Progenitor cell of endocrine pancreas (in vitro differentiated cells): ENCODE data around the gene GRN. TPM values are rescaled to one million over a fixed set of nuclear protein-coding genes. Genes with fewer than 3 reads are reported as not detected.

Source experiments
- DNase-seq: peaks from one replicate; pipeline ENCODE4 v3.0.0; 2021; ENCODE audit warnings: low spot score; ENCODE audit not compliant: unreplicated experiment
- H3K27ac Mint-ChIP-seq: 2 replicates; pipeline ENCODE4 v1.8.0; 2021; ENCODE audit warnings: mild to moderate bottlenecking, moderate library complexity, mixed read lengths
- H3K27me3 Mint-ChIP-seq: 2 replicates; pipeline ENCODE4 v1.8.0; 2021; ENCODE audit warnings: mixed read lengths
- H3K36me3 Mint-ChIP-seq: 2 replicates; pipeline ENCODE4 v1.8.0; 2022; ENCODE audit warnings: mixed read lengths; ENCODE audit not compliant: insufficient read depth
- H3K4me1 Mint-ChIP-seq: 2 replicates; pipeline ENCODE4 v1.8.0; 2021; ENCODE audit warnings: low read depth, mixed read lengths
- H3K4me3 Mint-ChIP-seq: 2 replicates; pipeline ENCODE4 v1.8.0; 2021; ENCODE audit warnings: low read depth, mild to moderate bottlenecking, moderate library complexity, mixed read lengths
- H3K9me3 Mint-ChIP-seq: 2 replicates; pipeline ENCODE4 v1.8.0; 2021; ENCODE audit warnings: low read depth, mixed read lengths
- CTCF ChIP-seq: fragments of 200-600 bp; sonication (generic); IDR thresholded peaks from one replicate; pipeline ENCODE4 v1.5.0; 2021; ENCODE audit warnings: antibody characterized with exemption, mild to moderate bottlenecking; ENCODE audit not compliant: unreplicated experiment
- total RNA-seq: library from RNA; stranded (reverse); gene quantifications from 2 replicates; pipeline ENCODE4 v1.2.1, GENCODE V29; 2021

Gene GRN
- total RNA-seq, 1 donor from 2014 or later = 99.7 TPM

DNA sequence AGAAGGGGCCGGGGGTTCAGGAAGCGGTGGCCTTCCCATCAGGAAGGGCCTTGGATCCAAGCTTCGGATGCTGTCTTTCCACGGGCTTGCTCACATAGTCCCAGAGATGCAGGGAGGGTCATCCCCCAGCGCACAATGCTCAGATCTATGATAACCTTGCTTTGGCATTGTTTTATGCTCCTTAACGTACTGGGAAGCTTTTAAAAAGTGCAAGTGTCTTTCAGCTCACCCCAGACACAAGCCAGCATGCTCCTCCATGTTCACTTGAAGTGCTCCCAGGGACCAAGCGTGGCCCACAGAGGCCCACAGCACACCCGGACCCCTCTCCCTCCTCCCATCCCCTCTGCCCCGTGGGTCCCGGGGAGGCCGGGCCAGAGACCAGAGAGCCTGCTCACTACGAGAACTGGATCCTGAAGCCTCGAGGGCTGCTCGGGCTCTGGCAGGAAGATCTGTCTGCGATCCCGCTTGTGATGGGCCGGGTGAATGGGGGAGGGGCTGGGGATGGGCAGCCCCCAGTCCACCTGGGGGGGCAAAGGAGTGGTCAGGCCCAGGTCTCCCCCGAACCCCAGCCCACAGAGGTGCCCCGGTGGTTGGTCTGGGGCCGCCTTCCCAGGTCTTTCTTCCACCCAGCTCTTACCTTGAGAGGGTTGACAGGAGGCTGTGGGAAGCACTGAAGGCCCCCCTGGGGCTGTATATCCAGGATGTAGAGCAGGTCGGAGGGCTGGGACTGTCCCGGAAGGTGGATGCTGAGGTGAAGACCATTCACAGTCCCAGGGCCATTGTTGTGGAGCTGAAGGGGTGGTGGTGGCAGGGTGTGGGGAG lies 30.3 kb downstream of the GRN start:
- no peak overlapping the region for H3K27ac Mint-ChIP-seq

GRCh38 chr17:44376124-44376523 lies 31.0 kb downstream of the GRN start:
- DNase-seq = no peak
- no peaks in the 10 kb centered on the region for H3K9me3 Mint-ChIP-seq
- no peaks in the 10 kb centered on the region for H3K36me3 Mint-ChIP-seq
- H3K4me1 Mint-ChIP-seq = peaks cover 2% of the 10 kb centered on the region
- no peak overlapping the region for H3K4me3 Mint-ChIP-seq
- no peak overlapping the region for H3K27ac Mint-ChIP-seq
- peaks cover 4% of the 10 kb centered on the region for H3K27me3 Mint-ChIP-seq
- peak; percentile 52 for TF ChIP-seq CTCF

More for the DNA sequence above, 30.3 kb downstream of the GRN start:
- Mint-ChIP-seq H3K4me1 (peaks cover 2% of the 10 kb centered on the region), H3K36me3 (no peaks in the 10 kb centered on the region), H3K4me3 (no peak overlapping the region), H3K27me3 (peaks cover 4% of the 10 kb centered on the region), H3K9me3 (no peaks in the 10 kb centered on the region)
- no peak for DNase-seq
- TF ChIP-seq CTCF = no peak

GRCh38 chr17:44376779-44377178 lies 31.7 kb downstream of the GRN start:
- H3K9me3 Mint-ChIP-seq = no peaks in the 10 kb centered on the region

DNA sequence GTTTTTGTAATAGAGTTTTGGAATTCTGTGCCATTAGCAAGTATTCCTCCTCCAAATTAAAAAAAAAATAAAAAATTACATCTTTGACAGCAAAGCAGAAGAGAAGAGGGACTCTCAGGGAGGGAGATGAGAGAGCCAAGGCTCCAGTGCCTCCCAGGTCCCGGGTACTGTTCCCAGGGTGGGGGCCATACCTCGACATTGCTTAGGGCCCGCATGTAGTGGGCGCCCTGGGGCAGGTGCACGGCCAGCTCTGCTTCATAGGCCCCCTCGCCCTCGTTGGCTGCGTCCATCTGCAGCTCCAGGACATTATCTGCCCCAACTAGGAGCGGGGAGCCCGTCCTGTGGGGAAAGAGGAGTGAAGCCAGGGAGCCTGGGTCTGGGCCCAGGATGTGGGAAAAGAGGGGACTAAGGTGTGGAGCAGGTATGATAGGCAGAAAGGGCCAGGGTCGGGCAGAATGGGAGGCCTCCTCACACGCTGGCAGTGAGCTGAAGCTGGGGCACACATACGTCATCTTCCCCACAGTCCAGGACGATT lies 33.1 kb downstream of the GRN start:
- H3K27ac Mint-ChIP-seq = no peak overlapping the region

More at GRCh38 chr17:44376779-44377178, 31.7 kb downstream of the GRN start:
- no peaks in the 10 kb centered on the region for H3K36me3 Mint-ChIP-seq
- TF ChIP-seq CTCF = no peak
- peaks cover 2% of the 10 kb centered on the region for H3K4me1 Mint-ChIP-seq
- DNase-seq = no peak
- H3K27me3 Mint-ChIP-seq = peaks cover 6% of the 10 kb centered on the region
- no peak overlapping the region for H3K27ac Mint-ChIP-seq
- H3K4me3 Mint-ChIP-seq = no peak overlapping the region

GRCh38 chr17:44379887-44380286 lies 34.8 kb downstream of the GRN start:
- no peak for TF ChIP-seq CTCF
- H3K4me3 Mint-ChIP-seq = no peak overlapping the region
- no peaks in the 10 kb centered on the region for H3K9me3 Mint-ChIP-seq
- peaks cover 2% of the 10 kb centered on the region for H3K4me1 Mint-ChIP-seq
- no peak for DNase-seq
- no peak overlapping the region for H3K27ac Mint-ChIP-seq
- no peaks in the 10 kb centered on the region for H3K36me3 Mint-ChIP-seq
- H3K27me3 Mint-ChIP-seq = peaks cover 36% of the 10 kb centered on the region

More for the DNA sequence above, 33.1 kb downstream of the GRN start:
- peaks cover 21% of the 10 kb centered on the region for H3K27me3 Mint-ChIP-seq
- H3K4me3 Mint-ChIP-seq = no peak overlapping the region
- H3K36me3 Mint-ChIP-seq = no peaks in the 10 kb centered on the region
- H3K9me3 Mint-ChIP-seq = no peaks in the 10 kb centered on the region
- no peak for TF ChIP-seq CTCF
- no peak for DNase-seq
- H3K4me1 Mint-ChIP-seq = peaks cover 2% of the 10 kb centered on the region
